ENCODE measurements around the gene KHDC1. TPM values are rescaled to one million over a fixed set of nuclear protein-coding genes. Genes with fewer than 3 reads are reported as not detected.
"Not testable (repeated sequence)": the region's sequence is repeated elsewhere in the genome, so short reads cannot be mapped to it uniquely, and the experiment has no call there.

KHDC1 gene, protein sequence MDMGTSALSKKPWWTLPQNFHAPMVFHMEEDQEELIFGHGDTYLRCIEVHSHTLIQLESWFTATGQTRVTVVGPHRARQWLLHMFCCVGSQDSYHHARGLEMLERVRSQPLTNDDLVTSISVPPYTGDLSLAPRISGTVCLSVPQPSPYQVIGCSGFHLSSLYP
- polyA plus RNA-seq (2013, experiment 1 of 2; ENCODE audit: insufficient read length) = 3.8 TPM
- polyA plus RNA-seq (2013, experiment 2 of 2; ENCODE audit: insufficient read length) = 4.9 TPM

DNA sequence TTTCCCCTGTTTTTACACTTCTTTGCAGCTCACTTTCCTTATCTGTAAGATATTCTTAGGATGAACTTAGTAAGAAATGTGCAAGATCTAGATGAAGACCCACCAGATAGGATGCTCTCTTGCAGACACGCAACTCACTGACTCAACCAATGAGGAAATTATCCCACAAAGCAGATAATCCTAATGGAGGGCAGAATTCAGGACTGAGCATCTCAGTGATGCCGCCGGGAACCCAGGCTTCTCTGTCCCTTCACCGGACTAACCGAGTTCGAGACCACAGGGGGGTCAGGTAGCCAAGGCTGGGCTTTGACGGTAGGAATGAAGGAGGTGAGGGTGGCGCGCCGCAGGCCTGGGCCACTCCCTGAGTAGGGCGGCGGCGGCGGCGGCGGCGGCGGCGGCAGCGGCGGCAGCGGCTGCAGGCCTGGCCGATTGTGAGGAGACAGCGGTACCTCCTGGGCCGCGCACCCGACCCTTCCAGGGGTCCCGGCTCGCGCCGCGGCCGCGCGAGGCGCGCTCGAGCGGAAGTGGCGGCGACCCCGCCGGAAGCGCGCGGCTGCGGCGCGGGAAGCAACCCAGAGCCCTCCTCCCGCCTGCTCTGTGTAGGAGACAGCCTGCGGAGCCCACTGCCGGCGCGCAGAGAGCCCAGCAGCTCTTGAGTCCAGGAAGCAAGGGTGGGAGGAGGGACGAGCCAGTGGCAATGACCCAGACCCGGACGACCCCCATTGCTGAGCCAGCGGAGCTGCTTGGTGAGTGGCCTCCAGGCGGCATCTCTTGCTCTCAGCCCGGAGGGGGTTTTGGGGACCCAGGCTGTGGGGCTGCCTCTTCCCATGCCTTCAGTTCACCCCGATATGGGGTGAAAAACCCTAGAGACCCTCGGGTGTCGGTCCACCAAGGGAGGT is at the start of gene KHDC1:
Gene KHDC1, minus strand, starts transcription at position 526 of the 899 bp plus-strand sequence. CDS start 20,679 bp downstream, outside the sequence.
- peak; percentile 72 for DNase-seq

DNA sequence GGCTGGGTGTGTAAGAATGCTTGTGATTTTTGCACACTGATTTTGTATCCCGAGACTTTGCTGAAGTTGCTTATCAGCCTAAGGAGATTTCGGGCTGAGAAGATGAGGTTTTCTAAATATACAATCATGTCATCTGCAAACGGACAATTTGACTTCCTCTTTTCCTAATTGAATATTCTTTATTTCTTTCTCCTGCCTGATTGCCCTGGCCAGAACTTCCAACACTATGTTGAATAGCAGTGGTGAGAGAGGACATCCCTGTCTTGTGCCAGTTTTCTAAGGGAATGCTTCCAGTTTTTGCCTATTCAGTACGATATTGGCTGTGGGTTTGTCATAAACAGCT is 47.5 kb upstream of the KHDC1 start:
- DNase-seq = not testable (repeated sequence)

DNA sequence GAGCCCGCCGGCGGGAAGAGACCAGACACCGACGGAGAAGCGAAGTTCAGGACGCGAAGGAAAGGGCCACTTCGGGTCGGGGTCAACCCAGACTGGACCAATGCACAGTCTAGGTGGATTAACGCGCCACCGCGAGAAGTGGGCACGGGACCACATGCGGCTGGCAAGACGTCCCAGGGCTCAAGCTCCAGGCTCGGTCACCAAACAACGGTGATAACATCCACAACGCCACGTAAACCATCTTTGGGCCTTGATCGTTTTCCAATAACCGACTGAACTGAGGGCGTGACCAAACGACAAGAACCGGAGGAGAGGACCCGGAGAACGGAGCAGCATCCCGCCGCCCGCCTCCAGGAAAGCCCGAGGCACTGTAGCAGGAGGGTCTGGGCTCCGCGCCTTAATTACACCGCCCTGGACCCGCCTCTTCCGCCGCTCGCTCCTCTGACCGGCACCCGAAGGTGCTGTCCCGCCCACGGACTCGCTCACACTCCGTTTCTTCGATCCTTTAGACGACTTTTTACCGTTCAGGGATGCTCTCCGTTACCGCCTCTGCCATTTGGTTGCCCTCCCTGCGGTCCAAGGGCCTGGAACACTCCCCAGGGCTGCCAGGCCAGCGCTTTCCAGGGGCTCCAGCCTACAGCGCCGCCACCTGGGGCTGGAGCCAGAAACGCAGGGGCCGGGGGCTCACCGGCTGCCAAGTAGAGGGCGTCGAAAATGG is 46.9 kb upstream of the KHDC1 start:
- DNase-seq = peak; percentile 61

DNA sequence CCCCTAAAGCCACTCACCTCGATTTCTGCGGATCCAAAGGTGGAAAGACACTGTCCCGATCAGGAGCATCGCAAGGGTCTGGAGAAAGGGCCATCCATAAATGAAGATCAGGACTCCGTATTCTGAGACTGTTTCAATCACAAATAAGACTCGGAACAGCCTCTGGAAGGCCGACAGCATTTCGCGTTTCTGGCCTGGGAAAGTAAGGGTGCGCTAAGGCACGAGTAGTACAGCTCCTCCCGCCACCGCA is 46.5 kb upstream of the KHDC1 start:
- DNase-seq = no peak

DNA sequence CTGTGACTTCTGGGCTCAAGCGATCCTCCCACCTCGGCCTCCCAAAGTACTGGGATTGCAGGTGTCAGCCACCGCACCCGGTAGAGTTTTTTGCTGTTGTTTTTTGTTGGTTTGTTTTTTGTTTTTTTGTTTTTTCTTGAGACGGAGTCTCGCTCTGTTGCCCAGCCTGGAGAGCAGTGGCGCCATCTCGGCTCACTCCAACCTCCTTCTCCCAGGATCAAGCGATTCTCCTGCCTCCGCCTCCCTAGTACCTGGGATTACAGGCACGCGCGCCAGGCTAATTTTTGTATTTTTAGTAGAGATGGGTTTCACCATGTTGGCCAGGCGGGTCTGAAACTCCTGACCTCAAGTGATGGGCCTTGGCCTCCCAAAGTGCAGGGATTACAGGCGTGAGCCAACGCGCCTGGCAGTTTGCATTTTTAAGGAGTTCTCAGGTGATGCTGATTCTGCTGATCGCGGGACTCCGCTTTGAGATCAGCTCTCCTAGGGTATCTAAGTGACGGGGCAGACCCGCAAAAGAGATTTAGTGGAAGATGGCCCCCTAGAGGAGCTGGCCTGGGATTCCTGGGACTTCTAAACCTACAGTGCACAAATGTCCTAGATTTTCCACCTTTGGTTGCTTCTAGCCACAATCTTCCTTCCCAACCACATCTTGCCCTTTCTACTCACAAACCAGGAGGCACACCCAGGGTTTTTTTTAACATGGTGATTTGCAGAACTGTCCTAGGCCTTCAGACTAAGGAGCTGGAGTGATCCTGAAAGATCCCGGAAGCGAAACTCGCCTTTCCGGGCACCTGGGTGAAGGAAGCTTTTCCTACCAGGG is 45.9 kb upstream of the KHDC1 start:
- peak; percentile 30 for DNase-seq

DNA sequence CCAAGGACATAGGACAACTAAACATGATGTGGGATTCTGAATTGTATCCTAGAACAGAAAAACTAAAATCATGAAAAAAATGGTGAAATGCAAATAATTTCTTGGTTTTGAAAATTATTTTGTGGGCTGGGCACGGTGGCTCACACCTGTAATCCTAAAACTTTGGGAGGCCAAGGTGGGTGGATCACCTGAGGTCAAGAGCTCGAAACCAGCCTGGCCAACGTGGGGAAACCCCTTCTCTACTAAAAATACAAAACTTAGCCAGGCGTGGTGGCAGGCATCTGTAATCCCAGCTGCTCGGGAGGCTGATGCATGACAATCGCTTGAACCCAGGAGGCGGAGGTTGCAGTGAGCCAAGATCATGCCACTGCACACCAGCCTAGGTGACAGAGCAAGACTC is 40.8 kb upstream of the KHDC1 start:
- DNase-seq = not testable (repeated sequence)

DNA sequence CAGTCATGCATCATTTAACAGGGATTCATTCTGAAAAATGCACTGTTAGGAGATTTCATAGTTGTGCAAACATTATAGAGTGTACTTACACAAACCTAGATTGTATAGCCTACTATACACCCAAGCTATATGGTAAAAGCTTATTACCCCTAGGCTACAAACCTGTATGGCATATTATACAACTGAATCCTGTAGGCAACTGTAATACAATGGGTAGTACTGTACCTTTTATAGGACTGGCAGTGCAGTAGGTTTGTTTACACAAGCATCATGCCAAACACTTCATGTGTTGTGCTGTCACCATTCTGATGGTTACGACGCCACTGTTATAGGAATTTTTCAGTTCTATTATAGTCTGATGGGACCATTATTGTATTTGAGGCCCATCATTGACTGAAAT is 39.3 kb upstream of the KHDC1 start:
- no peak for DNase-seq

DNA sequence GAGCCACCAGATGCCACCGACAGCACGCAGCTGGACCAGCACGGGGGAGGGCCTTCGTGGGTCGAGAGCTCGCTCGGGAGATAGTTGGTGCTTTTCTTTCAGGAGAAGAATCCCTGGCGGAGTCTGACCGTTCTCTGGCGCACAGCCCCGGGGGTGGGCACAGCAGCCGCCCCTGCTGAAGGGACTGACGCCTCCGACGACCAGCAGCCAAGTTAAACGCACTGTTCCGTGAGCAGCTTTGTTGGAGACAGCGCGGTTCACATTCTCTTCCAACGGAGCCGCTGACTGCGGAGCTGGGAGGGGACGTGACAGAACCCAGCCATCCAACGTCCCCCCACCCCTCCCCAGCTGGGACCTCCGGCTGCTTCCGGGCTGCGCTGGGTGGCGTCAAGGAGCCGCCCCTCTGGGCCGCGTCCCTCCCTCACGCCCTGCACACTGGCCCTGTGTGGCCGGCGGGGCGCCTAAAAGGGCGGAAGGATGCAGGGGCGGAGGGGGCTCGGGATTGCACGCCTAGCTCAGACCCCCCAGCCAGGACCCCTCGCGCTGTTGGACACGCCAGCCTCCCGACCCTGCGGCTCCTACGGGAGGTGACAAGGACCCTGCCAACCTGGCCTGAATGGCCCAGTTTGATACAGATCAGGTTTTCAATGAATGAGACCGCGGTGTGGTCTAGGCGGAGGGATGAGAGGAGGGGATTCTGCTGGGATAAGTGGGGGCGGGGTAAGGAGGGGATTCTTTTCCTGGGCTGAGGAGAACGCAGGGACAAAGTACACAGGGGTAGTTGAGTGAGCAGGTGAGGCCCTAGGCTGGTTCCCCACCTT is 36.4 kb upstream of the KHDC1 start:
- peak; percentile 29 for DNase-seq

DNA sequence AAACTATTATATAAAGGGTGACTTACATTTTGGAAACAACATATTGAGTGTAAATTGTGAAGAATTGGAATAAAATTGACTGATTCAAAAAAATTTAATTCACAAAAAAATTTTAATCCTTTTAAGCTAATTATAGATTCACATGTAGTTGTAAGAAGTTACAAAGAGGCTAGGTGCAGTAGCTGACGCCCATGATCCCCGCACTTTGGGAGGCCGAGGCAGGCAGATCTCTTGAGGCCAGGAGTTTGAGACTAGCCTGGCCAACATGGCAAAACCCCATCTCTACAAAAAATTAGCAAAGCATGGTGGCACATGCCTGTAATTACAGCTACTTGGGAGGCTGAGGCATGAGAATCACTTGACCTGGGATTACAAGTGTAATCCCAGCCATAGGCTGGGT is 30.3 kb upstream of the KHDC1 start:
- DNase-seq = no peak

DNA sequence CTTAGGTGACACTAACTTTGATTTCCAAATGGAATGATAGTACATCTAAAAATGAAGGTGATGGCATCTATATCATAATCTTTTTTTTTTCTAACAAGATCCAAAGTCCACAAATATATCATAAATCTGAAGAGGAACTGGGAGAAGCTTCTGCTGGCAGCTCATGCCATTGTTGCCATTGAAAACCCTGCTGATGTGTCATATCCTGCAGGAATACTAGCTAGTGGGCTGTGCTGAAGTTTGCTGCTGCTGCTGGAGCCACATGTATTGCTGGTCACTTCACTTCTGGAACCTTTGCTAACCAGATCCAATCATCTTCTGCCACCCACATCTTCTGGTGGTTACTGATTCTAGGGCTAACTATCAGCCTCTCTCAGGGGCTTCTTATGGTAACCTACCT is 27.4 kb upstream of the KHDC1 start:
- peak; percentile 16 for DNase-seq

DNA sequence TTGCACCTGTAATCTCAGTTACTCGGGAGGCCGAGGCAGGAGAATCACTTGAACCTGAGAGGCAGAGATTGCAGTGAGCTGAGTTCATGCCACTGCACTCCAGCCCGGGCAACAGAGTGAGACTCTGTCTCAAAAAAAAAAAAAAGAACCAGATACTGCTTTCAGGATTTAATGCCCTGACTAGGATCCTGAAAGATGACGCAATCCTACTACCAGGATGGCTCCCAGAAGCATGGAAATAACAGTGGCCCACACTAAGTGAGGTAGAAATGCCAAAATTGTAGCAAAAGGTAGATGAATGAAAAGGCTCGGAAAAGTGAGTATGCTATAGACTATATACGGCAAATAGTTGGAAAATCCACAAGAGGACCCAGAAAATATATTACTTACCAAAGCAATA is 23.8 kb upstream of the KHDC1 start:
- DNase-seq = no peak

DNA sequence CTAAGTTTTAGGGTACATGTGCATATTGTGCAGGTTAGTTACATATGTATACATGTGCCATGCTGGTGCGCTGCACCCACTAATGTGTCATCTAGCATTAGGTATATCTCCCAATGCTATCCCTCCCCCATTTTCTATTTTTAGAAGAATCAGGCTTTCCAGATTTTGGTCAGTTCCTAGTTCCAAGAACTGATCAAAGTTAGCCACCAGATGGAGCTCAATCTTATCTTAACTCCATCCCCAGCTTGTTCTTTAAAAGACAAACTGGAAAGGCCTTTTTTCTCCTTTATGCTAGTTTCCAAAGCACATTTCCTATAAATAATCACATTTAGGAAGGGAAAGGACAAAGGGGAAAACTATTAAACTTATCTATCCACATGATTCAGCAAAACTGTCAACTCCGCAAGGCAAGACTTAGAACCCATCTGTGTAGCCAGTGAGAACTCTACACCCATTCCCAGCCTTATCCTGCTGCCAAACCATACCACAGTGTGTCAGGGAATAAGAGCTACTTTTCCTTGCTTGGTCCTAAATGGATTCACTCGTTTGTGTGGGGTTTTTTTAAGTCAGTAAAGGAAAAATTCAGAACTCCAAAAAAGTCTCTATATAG is 22.8 kb upstream of the KHDC1 start:
- DNase-seq = peak; percentile 59

DNA sequence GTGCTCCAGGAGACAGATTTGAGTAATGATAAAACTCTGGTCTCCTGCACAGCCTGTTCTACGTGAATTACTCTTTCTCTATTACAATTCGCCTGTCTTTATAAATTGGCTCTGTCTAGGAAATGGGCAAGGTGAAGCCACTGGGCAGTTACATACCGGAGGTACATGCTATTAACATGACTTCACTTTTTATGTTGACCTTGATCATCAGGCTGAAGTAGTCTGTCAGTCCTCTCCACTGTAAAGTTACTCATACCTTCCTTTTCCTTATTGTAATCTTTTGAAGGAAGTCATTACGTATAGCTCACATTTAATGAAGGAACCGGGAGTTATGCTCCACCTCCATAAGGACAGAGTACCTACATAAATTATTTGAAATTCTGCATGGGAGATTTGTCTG is 19.9 kb upstream of the KHDC1 start:
- no peak for DNase-seq

DNA sequence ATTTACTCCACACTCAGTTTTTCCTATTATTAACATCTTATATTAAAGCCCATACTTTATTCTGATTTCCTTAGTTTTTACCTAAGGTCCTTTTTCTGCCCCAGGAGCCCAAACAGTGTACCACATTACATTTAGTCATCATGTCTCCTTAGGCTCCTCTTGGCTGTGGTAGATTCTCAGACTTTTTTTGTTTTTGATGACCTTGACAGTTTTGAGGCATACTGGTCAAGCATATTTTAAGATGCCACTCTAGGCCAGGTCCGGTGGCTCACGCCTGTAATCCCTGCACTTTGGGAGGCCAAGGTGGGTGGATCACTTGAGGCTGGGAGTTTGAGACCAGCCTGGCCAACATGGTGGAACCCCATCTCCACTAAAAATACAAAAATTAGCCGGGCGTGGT is 18.7 kb upstream of the KHDC1 start:
- not testable (repeated sequence) for DNase-seq

DNA sequence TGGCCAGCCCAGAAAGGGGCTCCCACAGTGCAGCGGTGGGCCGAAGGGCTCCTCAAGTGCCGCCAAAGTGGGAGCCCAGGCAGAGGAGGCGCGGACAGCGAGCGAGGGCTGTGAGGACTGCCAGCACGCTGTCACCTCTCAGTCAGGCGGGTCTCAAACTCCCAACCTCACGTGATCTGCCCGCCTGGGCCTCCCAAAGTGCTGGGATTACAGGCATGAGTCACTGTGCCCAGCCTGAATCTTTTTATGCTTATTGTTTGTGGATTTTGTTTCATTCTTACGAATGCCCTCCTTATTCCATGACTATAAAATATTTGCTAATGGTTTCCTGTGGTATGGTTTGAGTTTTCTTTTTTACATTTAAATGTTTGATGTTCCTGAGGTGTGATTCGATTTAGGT is 6.3 kb upstream of the KHDC1 start:
- not testable (repeated sequence) for DNase-seq

DNA sequence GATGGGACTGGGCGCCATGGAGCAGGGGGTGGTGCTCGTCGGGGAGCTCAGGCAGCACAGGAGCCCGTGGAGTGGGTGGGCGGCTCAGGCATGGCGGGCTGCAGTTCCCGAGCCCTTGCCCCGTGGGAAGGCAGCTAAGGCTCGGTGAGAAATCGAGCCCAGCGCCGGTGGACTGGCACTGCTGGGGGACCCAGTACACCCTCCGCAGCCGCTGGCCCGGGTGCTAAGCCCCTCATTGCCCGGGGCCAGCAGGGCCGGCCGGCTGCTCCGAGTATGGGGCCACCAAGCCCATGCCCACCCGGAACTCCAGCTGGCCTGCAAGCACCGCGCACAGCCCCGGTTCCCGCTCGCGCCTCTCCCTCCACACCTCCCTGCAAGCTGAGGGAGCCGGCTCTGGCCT is 5.9 kb upstream of the KHDC1 start:
- DNase-seq = not testable (repeated sequence)

DNA sequence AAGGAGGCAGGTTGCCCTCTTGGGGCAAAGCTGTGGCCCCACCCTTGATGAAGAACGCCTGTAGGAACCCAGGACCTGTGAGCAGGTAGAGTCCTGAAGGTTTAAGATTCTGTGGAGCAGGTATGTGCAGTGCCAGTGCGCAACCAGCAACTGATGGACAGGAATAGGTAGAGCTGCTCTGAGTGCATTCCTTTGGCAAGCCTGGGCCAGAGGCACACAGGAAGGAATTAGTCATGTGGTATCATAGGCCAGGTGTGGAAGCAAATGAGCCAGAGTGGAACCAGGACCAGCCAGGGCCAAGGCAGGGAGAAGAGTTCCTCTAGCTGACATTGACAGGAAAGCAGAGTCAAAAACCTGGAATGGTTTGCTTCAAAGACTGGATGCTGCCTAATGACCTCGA is 1.4 kb upstream of the KHDC1 start:
- DNase-seq = no peak

DNA sequence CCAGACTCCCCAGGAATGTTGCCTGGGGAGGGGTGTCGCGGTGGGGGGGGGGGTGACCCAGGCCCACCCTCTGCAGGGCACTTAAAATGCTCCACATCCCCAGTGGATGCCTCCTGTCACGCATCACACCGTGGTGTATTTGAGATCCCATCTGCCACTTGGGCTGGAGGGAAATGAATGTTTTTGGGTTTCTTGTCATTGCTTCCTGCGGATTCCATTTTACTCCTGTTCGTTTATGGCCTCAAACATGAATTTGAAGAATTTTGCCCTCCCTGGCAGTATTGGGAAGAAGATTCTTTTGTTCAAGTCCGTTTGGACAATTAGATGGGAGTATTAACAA is 544 bp upstream of the KHDC1 start:
- DNase-seq = peak; percentile 2

DNA sequence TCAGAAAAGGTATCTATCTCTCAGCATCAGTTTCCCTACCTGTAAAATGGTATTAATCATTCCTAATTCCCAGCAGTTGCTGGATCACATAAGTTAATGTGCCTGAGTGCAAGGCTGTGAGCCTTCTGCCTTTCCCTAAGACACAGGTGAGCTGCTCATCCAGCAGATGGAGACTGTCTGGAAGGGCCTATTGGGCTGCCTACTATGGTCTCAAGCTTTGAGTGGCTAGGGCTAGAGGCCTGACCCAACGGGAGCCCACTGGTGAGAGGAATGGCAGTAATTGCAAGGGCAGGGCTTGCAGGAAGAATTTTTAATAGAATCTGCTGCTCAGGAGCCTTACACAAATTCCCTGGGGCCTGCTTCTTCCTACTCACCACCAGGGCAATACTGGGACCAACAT is 4.3 kb downstream of the KHDC1 start:
- DNase-seq = no peak

DNA sequence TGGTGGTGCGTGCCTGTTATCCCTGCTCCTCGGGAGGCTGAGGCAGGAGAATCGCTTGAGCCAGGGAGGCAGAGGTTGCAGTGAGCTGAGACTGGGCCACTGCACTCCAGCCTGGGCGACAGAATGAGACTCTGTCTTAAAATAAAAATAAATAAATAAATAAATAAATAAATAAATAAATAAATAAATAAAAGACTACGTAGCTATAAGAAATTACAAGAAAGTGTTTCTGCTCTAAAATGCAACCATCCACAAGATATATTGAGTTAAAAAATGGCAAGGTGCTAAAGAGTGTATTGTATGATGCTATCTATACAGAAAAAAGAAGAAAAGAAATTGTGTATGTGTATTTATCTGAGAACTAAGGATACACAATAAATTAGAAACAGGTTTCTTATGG is 8.7 kb downstream of the KHDC1 start:
- DNase-seq = not testable (repeated sequence)

DNA sequence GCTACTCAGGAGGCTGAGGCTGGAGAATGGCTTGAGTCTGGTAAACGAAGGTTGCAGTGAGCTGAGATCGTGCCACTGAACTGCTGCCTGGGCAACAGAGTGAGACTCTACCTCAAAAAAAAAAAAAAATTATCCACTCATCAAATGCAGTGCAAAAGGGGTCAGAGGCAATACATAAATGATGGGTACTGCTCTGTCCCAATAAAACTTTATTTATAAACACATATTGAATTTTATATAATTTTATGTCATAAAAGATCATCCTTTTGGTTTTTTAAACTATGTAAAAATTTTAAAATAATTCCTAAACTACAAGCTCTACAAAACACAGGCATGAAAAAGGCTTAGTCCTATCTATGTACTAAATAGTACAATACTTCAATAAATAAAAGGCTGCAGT is 10.3 kb downstream of the KHDC1 start:
- no peak for DNase-seq

DNA sequence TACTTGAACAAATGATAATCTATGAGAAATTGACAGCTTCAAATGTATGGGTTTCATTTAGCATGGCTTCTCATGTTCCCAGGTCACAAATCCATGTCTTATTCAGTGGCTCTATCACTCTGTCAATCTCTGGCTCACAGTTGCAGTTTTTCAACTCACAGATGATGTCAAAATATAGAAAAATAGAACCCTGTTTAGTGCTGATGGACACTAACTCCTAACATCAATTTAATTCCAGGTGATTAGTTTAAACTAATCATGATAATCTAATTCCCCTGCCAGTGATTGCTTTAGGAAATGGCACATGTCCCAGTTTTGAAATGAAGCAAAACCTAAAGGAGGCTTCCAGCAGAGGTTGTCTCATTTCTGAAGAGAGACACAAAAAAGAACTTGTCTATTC is 13.0 kb downstream of the KHDC1 start:
- DNase-seq = no peak

Data from fibroblast of skin of scalp (primary cell).